ENCODE results near the gene CYB5A. TPM values are rescaled to one million over a fixed set of nuclear protein-coding genes. Genes with fewer than 3 reads are reported as not detected.

CYB5A gene
- total and polyA plus RNA-seq, 2 of the 8 experiments (the other 6 are each of a cell fraction or from before 2014, with no cell fraction given), result 154 to 195 TPM

GRCh38 chr18:74283646-74284045 is 8.1 kb downstream of the CYB5A start:
- Histone ChIP-seq H2BK12ac (ENCODE audit: low read depth, low read length) (peak overlapping the region; percentile 77), H2BK20ac (ENCODE audit: low read length) (peak overlapping the region; percentile 76), H3K23me2 (ENCODE audit: low read depth, low read length) (peaks cover 6% of the 10 kb centered on the region; the same call in 1 of the 2 replicates), H3K14ac (ENCODE audit: insufficient read length) (no peak overlapping the region), H2BK120ac (replicated peaks; ENCODE audit: low read depth, low read length) (peak overlapping the region; percentile 39), H3K36me3 (ENCODE audit: control insufficient read depth in 2 of 4, insufficient read depth in 4 of 4, low read length in 3 of 4) (no peaks in the 10 kb centered on the region), H3K4ac (replicated peaks; ENCODE audit: insufficient read length, low read depth, low read length) (peak overlapping the region; percentile 42), H2BK15ac (ENCODE audit: low read length) (peak overlapping the region; percentile 38; the same call in 1 of the 2 replicates), H2AFZ (ENCODE audit: low read length) (no peak overlapping the region), H3K27me3 (replicated peaks in 1 of 4; ENCODE audit: control insufficient read depth in 3 of 4, extremely low read depth in 1 of 4, insufficient read depth in 3 of 4, low read length in 3 of 4) (no peaks in the 10 kb centered on the region), H3K79me2 (ENCODE audit: control insufficient read depth in 1 of 2, insufficient read depth in 2 of 2, low read length in 2 of 2) (peaks cover 8 to 81% of the 10 kb centered on the region in 2 experiments), H2AK5ac (ENCODE audit: low read depth, low read length) (peak overlapping the region; percentile 32; the same call in 1 of the 2 replicates), H4K8ac (ENCODE audit: extremely low read depth, insufficient read depth, low read length) (no peak overlapping the region), H3K27ac (ENCODE audit: low read depth, low read length) (peak overlapping the region; percentile 67; the same call in 1 of the 2 replicates), H3K4me1 (replicated peaks in 1 of 4; ENCODE audit: control insufficient read depth in 3 of 4, insufficient read depth in 4 of 4, low read length in 3 of 4) (peaks cover 24 to 52% (median 37%) of the 10 kb centered on the region in 4 experiments), H3K56ac (replicated peaks; ENCODE audit: insufficient read length, low read depth, low read length) (no peak overlapping the region), H3K9ac (replicated peaks in 1 of 4; ENCODE audit: extremely low read depth in 1 of 4, low read depth in 3 of 4, low read length in 3 of 4) (no peak overlapping the region), H3K4me3 (ENCODE audit: extremely low read depth in 1 of 4, insufficient read depth in 2 of 4, low read depth in 3 of 4, low read length in 4 of 4) (peak overlapping the region in 1 of 4 experiments; percentile 37; a peak in 1 of 8 replicates), H3K18ac (ENCODE audit: extremely low read depth, low read length) (peak overlapping the region; percentile 93), H3K79me1 (ENCODE audit: low read depth, low read length) (peaks cover 16% of the 10 kb centered on the region), H4K5ac (ENCODE audit: insufficient read length, low read depth, low read length) (no peak overlapping the region), H2BK5ac (ENCODE audit: low read depth, low read length) (peak overlapping the region; percentile 98; the same call in 1 of the 2 replicates), H3K23ac (ENCODE audit: insufficient read length) (no peak overlapping the region), H3K9me3 (ENCODE audit: insufficient read depth in 2 of 2, low read depth in 1 of 2, low read length in 1 of 2) (no peaks in the 10 kb centered on the region), H4K20me1 (replicated peaks in 1 of 2; ENCODE audit: control insufficient read depth in 1 of 2, insufficient read depth in 2 of 2, low read length in 2 of 2) (no peaks in the 10 kb centered on the region), H3K4me2 (ENCODE audit: insufficient read depth in 1 of 2, low read depth in 2 of 2, low read length in 2 of 2) (peak overlapping the region; percentile 54 to 55; a peak in 2 of 4 replicates), H4K91ac (replicated peaks; ENCODE audit: insufficient read length, low read length) (peak overlapping the region; percentile 75)
- POLR2A ChIA-PET (ENCODE audit: partially characterized antibody), result no interaction called here
- no peak for FAIRE-seq
- WGBS, 2 experiments (ENCODE audit: extremely low coverage in 1 of 2, insufficient coverage in 1 of 2, insufficient read length in 1 of 2, insufficient replicate concordance in 2 of 2, low coverage in 1 of 2, low lambda C conversion rate in 2 of 2, missing lambda C conversion rate in 1 of 2), result 88% methylated on average over 10 of the region's 10 CpGs; no CpG with 5 or more reads in 1 of the 2 experiments
- CTCF ChIA-PET (ENCODE audit: partially characterized antibody), result interaction anchor here (1.1 to 1.6 kb wide), 3 partner anchors 27 to 278 kb away, joined by 3 to 6 read pairs (median 5); no protein-coding TSS in a partner anchor
- no peak for DNase-seq (ENCODE audit: low read depth in 1 of 2, low spot score in 2 of 2)
- TF ChIP-seq CHD2 (IDR thresholded peaks at IDR 0.05; ENCODE audit: low read length) (no peak), TCF12 (IDR thresholded peaks at IDR 0.05; ENCODE audit: low read depth, low read length) (no peak), TBP (IDR thresholded peaks at IDR 0.05; ENCODE audit: low read depth, low read length) (no peak), MAX (IDR thresholded peaks at IDR 0.05) (no peak)

Data from H1 (cell line).